Stimulated activated CD8-positive, alpha-beta memory T cell treated with anti-CD3 and anti-CD28 coated beads, Interleukin-4, amount 100 ng/mL, for 48 hours (primary cell): ENCODE measurements around the gene SNX22.
"Not testable (repeated sequence)": the region's sequence is repeated elsewhere in the genome, so short reads cannot be mapped to it uniquely, and the experiment has no call there.

Experiments
- DNase-seq: peaks from one replicate; pipeline ENCODE4 v3.0.0-alpha.2; 2020

Gene SNX22

GRCh38 chr15:64151727-64152506 is at the start of gene SNX22:
SNX22 (plus strand) TSS chr15:64151731; CDS start chr15:64151776, 45 bp downstream.
- peak; percentile 39 for DNase-seq

GRCh38 chr15:64102497-64102896 is 49.0 kb upstream of the SNX22 start:
- DNase-seq = no peak

GRCh38 chr15:64105113-64105704 is 46.3 kb upstream of the SNX22 start:
- DNase-seq = no peak

GRCh38 chr15:64107337-64107736 is 44.2 kb upstream of the SNX22 start:
- no peak for DNase-seq

- DNase-seq = not testable (repeated sequence)
Measured at GRCh38 chr15:64110108-64110701, 41.3 kb upstream of the SNX22 start.

GRCh38 chr15:64110950-64111678 is 40.4 kb upstream of the SNX22 start:
- DNase-seq = no peak

- DNase-seq = no peak
Measured at GRCh38 chr15:64111679-64112050, 39.9 kb upstream of the SNX22 start.

- DNase-seq = no peak
Measured at GRCh38 chr15:64112073-64112772, 39.3 kb upstream of the SNX22 start.

- no peak for DNase-seq
Measured at GRCh38 chr15:64112904-64113303, 38.6 kb upstream of the SNX22 start.

GRCh38 chr15:64117759-64118487 is 33.6 kb upstream of the SNX22 start:
- no peak for DNase-seq

GRCh38 chr15:64120322-64120721 is 31.2 kb upstream of the SNX22 start:
- DNase-seq = not testable (repeated sequence)

GRCh38 chr15:64121614-64122013 is 29.9 kb upstream of the SNX22 start:
- DNase-seq = no peak

- no peak for DNase-seq
Measured at GRCh38 chr15:64122444-64122843, 29.1 kb upstream of the SNX22 start.

- DNase-seq = no peak
Measured at GRCh38 chr15:64122936-64123351, 28.6 kb upstream of the SNX22 start.

GRCh38 chr15:64125978-64126377 is 25.6 kb upstream of the SNX22 start:
- no peak for DNase-seq

- no peak for DNase-seq
Measured at GRCh38 chr15:64127521-64128270, 23.8 kb upstream of the SNX22 start.

- no peak for DNase-seq
Measured at GRCh38 chr15:64130159-64130558, 21.4 kb upstream of the SNX22 start.

- no peak for DNase-seq
Measured at GRCh38 chr15:64131547-64131946, 20.0 kb upstream of the SNX22 start.

GRCh38 chr15:64132217-64132616 is 19.3 kb upstream of the SNX22 start:
- DNase-seq = no peak

GRCh38 chr15:64133623-64134344 is 17.7 kb upstream of the SNX22 start:
- no peak for DNase-seq
